GM19238 (cell line): ENCODE data around the gene URB1.
"Not testable (repeated sequence)": the region's sequence is repeated elsewhere in the genome, so short reads cannot be mapped to it uniquely, and the experiment has no call there.

ENCODE experiments used
- DNase-seq: peaks from one replicate; pipeline ENCODE4 v3.0.0; 2011; ENCODE audit warnings: low spot score; ENCODE audit not compliant: insufficient read length

Gene URB1

DNA sequence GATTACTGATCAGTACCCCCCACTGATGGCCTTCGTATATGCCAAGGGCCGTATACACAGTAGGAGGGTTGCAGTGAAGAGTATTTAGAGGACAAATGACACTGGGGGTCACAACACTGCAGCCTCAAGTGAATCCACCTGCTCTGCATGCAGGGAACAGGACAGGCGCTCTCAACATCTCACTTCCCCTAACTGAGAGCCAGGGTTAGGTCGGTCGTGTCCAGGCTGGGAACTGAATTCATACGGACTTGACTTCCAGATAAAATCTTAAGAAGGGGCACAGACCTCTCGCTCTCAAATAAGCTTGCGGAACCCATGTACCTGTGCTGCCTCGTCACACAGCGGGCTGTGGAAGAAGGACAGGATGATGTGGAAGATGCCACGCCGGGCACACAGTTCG is 71.3 kb downstream of the URB1 start:
- no peak for DNase-seq

DNA sequence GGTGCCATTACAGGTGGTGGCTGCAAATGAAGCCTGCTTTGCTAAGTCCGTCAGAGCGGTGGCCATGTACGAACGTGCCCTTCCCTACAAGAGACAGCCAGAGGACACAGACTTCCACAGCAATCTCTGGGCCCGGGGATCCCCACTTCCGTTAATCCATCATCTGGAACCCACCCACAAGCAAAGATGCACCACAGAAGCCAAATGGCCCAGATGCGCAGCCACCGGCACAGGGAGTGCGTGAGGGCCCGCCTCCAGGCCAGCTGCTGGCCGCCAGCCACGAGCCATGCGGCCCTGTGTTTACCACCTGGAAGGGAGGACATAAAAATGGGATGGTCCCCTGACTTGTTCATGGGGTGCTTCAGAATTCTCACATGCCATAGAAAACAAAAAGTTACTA is 72.1 kb downstream of the URB1 start:
- DNase-seq, result no peak

DNA sequence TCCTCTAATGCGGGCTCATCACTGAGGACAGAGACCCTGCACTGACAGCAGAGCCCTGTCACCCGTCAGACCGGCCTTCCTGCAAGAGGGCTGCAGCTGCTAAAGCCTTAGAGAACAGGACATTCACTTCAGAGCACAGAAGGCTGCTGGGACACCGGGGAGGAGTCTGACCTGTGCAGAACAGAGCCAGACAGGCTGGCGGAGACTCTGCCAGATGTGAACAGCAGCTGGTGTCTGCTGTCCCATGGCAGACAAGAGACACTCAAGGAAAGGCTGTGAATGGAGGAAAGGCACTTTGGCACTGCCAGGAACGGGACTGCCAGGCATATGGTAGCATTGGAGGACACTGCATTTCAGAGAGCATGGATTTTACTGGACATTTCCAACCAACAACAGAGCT is 72.8 kb downstream of the URB1 start:
- no peak for DNase-seq

DNA sequence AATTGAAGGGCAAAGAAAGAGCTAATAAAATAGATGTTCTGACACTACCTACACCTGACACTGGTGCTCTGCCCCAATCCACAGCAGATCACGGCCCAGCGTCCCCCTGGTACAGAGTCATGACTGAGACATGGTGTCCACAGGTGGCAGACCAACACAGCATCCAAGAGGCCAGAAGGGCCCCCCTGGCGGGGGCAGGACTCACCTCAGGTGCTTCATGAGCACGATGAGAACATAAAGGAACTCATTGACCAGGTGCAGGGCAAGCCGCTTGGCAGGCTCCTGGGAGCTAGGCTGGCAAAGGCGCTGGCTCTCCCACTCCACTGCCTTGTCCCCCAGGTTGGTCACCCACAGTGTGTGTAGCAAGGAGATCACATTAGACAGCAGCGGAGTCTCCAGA is 73.8 kb downstream of the URB1 start:
- no peak for DNase-seq

DNA sequence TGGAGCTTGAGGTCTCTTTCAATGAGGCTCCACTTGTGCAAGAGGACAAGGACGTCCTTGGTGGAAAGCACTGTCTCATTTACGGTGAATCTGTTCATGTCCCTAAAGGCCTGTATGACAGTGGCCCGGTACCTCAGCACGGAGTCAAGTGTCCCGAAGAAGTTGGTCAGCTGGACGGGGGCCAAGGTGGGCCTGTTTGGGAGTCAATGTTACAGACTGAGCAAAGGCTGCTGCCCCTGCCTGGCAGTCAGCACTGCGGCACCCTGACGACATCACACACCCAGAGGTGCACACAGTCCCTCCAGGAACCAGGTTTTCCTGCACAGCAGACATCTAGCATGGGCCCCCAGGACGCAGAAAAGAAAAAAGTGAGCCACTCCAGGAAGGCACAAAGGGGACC is 75.1 kb downstream of the URB1 start:
- DNase-seq, result no peak

DNA sequence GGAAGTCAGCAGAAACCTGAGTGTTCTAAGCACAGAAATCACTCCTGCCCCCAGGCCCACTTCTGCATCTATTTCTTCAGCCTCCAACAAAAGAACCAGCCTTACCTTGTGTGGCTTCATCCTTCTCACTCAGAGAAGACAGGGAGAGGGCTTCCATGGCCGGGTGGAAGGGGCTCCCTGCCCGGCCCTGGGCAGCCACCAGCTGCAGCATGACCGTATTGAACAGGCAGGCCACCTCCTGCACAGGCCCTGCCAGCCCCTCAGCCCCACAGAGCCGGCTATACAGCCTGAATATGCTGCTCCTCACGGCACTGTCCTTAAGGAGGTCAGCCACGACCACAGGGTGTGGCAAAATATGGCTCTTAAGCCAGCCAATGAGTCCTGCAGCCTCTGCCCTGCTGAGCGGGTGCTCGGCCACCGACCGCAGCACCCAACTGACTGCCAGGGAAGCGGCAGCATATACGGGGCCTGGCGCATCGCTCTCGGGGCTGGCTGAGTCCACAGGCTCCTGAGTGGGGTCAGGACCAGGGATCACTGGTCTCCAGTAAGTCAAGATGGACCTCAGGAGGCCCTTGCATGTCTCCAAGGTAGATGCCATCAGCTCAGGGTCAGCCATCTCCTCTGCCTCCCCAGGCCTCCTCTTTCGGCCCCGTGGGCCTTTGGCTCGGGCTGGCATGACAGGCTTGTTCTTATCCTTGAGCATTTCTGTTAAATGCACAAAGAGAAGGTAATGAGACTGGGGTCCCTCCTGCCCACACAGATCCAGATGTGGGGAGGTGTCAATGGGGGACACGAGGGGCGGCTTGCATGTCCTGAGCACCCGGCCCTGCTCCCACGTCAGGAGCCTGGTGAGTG is 76.2 kb downstream of the URB1 start:
- no peak for DNase-seq

DNA sequence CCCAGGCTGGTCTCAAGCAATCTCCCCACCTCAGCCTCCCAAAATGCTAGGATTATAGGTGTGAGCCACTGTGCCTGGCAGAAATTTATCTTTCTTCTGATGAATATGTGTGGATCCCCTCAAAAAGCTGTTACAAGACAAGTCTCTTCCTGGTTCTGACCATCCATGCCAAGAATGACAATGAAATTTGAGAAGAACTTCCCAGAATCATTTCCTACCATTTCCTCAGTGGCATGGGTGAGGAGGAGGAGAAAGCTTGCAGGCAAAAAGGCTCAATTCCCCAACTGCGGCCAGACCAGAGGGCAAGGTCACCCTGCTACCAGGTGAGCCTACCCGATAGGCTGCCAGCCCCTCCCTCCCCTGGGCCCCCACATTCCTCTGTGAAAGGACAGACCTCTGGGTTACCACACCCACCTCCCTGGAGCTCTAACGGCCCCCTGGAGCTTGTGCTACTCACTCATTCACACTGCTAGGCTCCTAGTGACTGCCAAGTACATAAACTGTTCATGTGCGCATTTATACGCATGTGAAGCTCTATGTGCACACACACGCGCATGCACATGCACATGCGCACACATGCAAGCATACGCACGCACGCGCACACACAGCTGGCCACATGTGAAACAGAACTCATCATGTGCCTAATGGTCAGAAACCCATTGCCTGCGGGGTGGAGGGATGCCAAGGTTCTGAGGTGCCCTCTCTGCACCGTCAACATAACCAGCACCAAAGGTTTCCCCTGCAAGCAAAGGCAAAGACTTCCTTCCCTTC is 77.1 kb downstream of the URB1 start:
- DNase-seq, result no peak

DNA sequence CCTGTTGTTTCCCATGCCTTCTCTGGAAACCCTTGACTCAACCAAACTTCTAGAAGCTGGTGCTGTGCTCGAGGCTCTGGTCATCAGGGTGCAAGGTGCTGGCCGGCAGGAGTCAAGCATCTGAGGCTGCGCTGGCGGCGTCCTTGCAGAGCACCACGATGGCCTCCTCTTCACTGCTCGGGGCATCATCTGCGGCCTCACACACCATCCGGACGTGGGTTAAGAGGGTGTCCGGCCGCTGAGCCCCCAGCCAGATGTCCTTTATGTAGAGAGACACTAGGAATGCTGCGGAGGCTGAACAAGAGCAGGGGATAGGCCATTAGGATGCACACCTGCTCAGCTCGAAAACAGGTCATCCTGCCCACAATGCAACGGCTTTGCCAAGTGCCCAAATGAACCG is 78.0 kb downstream of the URB1 start:
- DNase-seq, result no peak

DNA sequence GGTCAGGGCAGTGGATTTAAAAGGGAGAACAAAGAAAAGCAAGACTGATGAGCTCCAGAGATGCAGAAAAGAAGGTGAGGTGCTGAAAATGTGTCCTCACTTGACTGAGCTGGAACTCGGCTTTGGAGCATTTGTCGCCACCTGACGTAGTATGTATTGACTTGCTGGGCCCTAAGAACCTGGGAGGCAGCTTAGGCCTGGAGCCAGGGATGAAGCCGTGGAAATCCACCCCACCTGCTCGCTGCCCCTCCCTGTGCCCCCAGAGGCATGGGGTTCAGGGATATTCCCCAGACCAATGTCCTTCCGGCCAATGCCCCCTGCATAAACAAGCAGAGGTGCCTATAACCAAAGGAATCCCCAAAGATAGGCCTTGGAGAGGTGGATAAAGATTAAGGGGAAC is 79.8 kb downstream of the URB1 start:
- no peak for DNase-seq

DNA sequence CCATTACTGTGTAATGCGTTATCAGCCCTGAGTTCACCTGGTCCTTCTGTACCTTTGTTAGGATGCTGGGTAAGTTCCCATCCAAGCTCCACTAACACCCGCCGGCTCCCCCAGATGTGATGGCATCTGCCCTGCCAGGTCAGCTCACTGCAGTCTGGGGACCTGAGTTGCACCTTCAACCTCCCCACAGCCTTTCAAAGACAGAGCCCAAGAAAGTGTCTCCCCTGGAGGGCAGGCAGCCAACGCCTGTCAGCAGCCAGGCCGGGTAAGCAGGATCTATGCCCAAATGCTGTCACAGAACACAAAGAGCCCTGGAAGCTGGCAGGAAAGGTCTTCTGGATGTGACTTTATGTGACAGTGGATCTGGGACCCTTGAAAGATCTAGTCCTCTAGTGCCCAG is 80.5 kb downstream of the URB1 start:
- DNase-seq, result no peak

DNA sequence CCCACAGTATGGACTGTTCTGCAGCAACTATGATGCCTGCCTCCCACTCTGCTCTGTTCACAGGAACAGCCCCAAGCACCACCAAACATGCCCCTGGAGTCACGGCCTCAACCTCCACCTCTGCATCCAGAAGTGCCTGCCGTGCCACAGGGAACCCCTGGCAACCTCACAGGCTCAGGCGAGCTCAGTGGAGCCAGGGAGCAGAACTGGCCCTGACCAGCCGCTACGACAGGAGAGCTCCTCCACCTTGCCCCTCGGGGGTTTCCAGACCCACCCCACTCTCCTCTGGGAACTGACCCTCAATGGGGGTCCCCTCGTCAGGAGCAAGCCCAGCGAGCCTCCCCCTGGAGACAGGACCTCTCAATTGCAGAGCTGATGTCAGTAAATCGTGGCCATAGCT is 81.2 kb downstream of the URB1 start:
- no peak for DNase-seq

DNA sequence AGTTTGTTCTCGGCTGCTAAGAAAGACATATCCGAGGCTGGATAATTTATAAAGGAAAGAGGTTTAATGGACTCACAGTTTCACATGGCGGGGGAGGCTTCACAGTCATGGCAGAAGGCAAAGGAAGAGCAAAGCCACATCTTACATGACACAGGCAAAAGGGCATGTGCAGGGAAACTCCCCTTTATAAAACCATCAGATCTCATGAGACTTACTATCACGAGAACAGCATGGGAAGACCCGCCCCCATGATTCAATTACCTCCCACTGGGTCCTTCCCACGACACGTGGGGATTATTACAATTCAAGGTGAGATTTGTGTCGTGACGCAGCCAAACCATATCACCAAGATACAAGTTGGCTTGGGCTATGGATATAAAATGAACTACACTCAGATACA is 81.8 kb downstream of the URB1 start:
- not testable (repeated sequence) for DNase-seq

DNA sequence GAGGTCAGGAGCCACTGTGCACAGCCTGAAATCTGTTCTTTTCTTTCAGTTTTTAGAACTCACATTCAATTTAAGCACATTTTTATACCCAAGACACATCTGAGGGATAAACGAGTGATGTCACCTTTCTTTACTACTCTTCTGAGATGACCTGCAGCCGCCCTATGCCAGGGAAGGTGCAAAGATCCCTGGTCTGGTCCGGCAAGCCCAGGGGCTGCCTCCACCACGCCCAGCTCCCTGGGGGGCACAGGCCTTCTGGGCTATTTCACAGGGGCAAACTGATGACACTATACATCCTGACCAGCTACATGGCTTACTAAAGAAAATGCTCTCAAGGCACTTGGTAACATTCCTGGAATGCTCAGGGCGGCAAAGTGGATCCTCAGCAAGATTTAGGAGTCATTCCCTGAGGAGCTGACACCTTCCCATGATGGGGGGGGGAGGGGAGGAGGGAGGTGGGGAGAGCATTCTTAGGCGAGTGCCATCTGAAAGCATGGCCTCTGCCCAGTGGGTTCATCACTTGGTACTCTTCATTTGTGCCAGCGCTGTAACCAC is 82.8 kb downstream of the URB1 start:
- no peak for DNase-seq

DNA sequence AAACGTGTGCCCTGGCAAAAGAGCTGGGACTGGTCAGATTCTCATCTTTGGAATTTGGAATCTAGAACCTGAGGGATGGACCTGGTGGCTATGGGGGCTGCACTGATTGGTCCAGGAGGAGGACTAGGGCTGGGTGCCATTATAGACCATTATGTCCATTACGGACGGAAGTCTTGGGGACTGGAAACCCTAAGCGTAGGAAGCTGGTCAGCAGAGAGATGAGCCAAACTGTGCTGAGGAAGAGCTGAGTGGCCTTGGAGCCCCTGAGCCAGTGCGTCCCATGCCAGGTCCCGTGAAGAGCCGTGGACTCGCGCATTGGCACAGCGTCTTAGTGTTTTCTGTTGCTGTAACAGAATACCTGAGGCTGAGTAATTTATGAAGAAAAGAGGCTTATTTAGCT is 84.1 kb downstream of the URB1 start:
- no peak for DNase-seq

DNA sequence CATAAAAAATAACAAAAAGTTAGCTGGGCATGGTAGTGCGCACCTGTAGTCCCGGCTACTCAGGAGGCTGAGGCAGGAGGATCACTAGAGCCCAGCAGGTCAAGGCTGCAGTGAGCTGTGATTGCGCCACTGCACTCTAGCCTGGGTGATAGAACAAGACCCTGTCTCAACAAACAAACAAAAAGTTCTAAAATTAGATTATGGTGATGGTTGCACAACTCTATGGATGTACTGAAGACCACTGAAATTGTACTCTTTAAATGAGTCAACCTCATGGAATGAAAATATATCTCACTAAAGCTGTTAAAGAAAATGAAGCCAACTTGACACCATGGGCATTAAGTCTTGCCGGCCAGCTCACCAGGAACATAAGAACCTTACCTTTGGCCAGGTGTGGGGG is 85.1 kb downstream of the URB1 start:
- no peak for DNase-seq

DNA sequence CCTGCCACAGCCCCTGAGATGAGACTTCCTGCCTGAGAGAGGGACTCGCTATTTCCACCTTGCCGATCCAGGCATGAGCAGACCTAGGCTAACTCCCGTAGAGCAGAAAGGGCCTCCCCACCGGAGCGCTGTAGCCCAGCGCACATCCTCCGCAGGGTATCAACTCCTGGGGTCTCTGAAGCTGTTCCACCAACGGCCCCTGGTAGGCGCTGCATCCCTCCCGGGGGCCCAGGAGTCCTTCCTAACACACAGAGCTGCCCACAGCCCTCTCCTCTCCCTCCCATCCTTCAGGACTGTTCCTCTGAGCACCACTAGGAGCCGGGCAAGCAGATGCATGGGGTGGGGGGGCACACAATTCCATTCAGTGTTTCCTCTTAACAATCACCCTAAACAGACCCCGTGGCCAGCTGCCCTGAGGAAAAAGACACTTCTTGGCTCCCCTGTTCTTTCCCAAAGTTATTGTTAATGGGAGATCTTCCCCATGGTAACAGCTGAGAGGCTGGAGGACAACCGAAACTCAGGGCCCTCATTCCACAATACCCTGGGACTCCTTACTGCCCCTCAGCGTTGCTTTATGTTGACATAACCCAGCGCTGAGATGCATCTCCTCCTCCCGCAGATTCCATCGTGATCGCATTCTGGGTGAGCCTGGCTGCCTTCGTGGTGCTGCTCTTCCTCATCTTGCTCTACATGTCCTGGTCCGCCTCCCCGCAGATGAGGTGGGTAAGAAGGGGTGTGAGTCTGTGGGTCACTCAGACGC is 86.6 kb downstream of the URB1 start:
- DNase-seq, result no peak

DNA sequence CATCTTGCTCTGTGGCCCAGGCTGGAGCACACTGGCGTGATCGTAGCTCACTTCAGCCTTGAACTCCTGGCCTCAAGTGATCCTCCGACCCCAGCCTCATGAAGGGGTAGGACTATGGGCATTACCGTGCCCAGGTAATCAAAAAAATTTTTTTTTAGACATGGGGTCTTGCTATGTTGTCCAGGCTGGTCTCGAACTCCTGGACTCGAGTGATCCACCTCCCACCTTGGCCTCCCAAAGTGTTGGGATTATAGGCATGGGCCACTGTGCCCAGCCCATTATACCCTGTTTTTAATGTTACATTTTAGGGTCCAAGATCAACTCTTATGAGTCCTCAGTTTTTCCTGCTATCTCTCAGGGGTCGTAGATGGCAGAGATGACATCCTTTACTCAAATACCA is 87.8 kb downstream of the URB1 start:
- DNase-seq, result no peak

DNA sequence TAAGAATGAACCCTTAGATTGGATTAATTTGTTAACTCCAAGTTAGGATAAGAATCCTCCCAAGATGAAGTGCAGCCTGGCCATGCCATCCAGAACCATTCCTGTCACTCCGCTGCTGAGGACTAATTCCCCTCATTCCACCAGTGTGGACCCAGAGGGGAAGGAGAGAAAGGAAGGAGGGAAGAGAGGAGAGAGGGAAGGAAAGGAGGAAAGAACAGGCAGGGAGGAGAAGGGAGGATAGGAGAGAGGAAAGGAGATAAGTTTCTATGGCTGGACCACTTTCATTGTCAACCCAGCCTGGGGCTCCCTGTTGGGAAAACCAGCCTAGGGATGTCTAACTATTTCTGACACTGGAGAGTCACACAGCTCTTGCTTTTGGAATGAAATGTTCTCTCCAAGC is 89.4 kb downstream of the URB1 start:
- no peak for DNase-seq

DNA sequence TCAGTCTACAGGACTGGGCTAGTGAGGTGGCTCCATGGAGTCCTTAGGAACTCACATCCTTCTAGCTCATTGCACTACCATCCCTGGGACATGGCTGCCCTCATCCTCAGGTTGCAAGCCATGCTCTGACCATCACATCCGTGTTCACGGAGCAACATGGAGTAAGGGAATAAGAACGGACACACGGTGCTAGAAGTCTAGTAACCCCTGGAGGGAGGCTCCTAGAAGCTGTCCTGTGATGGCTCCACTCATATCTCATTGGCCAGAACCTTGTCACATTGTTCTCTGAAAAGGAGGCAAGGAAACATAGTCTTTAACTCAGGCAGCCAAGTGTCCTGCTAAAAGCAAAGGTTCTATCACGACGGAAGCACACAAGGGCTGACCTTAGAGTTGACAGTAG is 90.3 kb downstream of the URB1 start:
- DNase-seq, result no peak

DNA sequence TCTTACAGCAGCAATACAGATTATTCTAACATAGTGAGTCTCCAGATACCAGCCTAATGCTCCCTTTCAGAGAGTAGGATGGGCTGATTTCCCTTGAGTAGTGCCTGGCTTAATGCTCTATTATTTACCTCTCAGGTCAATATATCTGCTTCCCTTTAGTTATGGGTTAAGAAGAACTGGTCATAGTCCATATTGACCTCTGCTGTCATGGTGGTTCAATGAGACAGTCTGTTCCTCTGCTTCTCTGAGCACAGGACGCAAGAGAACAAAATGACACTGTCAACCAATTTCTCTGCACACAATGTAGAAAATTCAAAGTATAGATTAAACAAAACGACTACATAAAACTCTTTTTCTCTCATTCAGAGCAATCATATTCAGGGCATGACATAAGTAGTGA is 91.2 kb downstream of the URB1 start:
- no peak for DNase-seq

DNA sequence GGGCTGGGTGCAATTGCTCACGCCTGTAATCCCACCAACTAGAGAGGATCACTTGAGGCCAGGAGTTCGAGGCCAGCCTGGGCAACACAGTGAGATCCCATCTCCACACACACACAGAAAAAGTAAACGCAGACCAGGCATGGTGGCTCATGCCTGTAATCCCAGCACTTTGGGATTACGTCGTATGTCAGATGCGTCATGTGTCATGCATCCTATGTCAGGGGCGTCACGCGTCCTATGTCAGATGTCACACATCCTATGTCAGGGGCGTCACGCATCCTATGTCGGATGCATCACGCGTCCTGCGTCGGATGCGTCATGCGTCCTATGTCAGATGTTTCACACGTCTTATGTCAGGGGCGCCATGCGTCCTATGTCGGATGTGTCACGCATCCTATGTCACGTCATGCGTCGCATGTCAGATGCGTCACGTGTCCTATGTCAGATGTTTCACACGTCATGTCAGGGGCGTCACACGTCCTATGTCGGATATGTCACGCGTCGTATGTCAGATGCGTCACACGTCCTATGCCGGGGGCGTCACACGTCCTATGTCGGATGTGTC is 92.6 kb downstream of the URB1 start:
- no peak for DNase-seq

DNA sequence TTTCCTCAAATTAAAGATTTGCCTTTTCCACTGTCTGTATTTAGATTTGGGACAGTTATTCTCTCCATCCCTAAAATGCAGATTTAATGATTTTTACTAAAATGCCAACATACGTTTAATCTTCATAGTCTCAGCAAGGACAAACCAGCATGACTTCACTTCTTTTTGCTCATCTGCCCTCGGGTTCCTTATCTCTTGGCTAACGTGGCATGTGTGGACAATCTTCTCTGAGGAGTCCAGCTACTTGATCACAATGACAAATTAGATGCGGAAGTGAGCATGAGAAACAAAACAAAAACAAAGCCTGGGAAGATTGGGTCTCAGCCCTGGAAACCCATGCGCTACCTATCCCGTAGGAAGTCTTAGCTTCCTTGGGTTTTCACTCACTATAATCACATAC is 93.1 kb downstream of the URB1 start:
- DNase-seq, result no peak
